GM12878 (cell line): ENCODE results near the gene GDE1. TPM values are rescaled to one million over a fixed set of nuclear protein-coding genes. Genes with fewer than 3 reads are reported as not detected.
A peak's percentile ranks its signal among the peaks of the same experiment; 100 is the strongest.

Experiments
- BACH1 ChIP-seq: fragments of 450-650 bp; IDR thresholded peaks from 2 replicates; pipeline ENCODE4 v1.6.1; 2017; ENCODE audit warnings: mild to moderate bottlenecking, borderline replicate concordance
- BCL11A ChIP-seq: IDR thresholded peaks from 2 replicates; pipeline ENCODE4 v1.6.1; 2011; ENCODE audit warnings: low read depth, low read length
- CBX3 ChIP-seq: fragments of 200-600 bp; sonication (generic); IDR thresholded peaks from 2 replicates; pipeline ENCODE4 v1.6.1; 2016; ENCODE audit warnings: low read depth, borderline replicate concordance
- CBX5 ChIP-seq: sonication (generic); IDR thresholded peaks from 2 replicates; pipeline ENCODE4 v1.6.1; 2016; ENCODE audit warnings: low read depth, moderate library complexity, mild to moderate bottlenecking, inconsistent platforms
- CEBPB ChIP-seq, 2 experiments: fragments of 150-350 bp in 1 of 2; IDR thresholded peaks; 2 replicates each; pipeline ENCODE4 v1.6.1; 2012 to 2014; ENCODE audit warnings: low read depth in 2 of 2, low read length in 2 of 2, borderline replicate concordance in 1 of 2, inconsistent platforms in 1 of 2
- CREB1 ChIP-seq: IDR thresholded peaks from 2 replicates; pipeline ENCODE4 v1.6.1; 2012; ENCODE audit warnings: low read depth, mild to moderate bottlenecking, inconsistent platforms
- CTCF ChIP-seq, 3 experiments: IDR thresholded peaks in 2 of 3; conservative IDR thresholded peaks in 1 of 3; 2 replicates each; pipeline ENCODE4 v1.5.1; 2011; ENCODE audit warnings: low read depth in 3 of 3, low read length in 3 of 3, mild to moderate bottlenecking in 3 of 3, control low read depth in 2 of 3, moderate library complexity in 2 of 3, inconsistent platforms in 1 of 3, mixed read lengths in 1 of 3; ENCODE audit not compliant: control insufficient read depth in 2 of 3, insufficient read depth in 1 of 3; ENCODE audit errors: extremely low read depth in 1 of 3
- EGR1 ChIP-seq, 2 experiments: IDR thresholded peaks; 1 replicate in 1 of 2; 2 replicates in 1 of 2; pipeline ENCODE4 v1.6.1; 2011 to 2012; ENCODE audit warnings: low read depth in 2 of 2, low read length in 2 of 2, borderline replicate concordance in 1 of 2, mild to moderate bottlenecking in 1 of 2, moderate library complexity in 1 of 2
- GATAD2B ChIP-seq: fragments of 450-650 bp; conservative IDR thresholded peaks from 2 replicates; pipeline ENCODE4 v1.6.1; 2017; ENCODE audit warnings: low read depth, mild to moderate bottlenecking, moderate library complexity
- IKZF2 ChIP-seq, 2 experiments: fragments of 450-650 bp; IDR thresholded peaks; 2 replicates each; pipeline ENCODE4 v1.6.1; 2017; ENCODE audit warnings: mild to moderate bottlenecking in 2 of 2, moderate library complexity in 2 of 2
- JUNB ChIP-seq: IDR thresholded peaks from 2 replicates; pipeline ENCODE4 v1.6.1; 2016; ENCODE audit warnings: antibody characterized with exemption, mild to moderate bottlenecking
- KLF5 ChIP-seq: fragments of 450-650 bp; IDR thresholded peaks from 2 replicates; pipeline ENCODE4 v1.6.1; 2014; ENCODE audit warnings: mild to moderate bottlenecking; ENCODE audit not compliant: partially characterized antibody
- PML ChIP-seq: IDR thresholded peaks from 2 replicates; pipeline ENCODE4 v1.6.1; 2012; ENCODE audit warnings: low read length, inconsistent platforms
- POLR2AphosphoS2 ChIP-seq: IDR thresholded peaks from 2 replicates; pipeline ENCODE4 v1.6.1; 2011; ENCODE audit warnings: low read depth, mild to moderate bottlenecking, low read length, improper control_type of control experiment, moderate library complexity
- RB1 ChIP-seq: fragments of 450-650 bp; formaldehyde crosslinking; IDR thresholded peaks from 2 replicates; pipeline ENCODE4 v1.6.1; 2017; ENCODE audit warnings: mild to moderate bottlenecking, borderline replicate concordance
- RCOR1 ChIP-seq: conservative IDR thresholded peaks from 2 replicates; pipeline ENCODE4 v1.6.1; 2012; ENCODE audit warnings: low read depth, low read length, improper control_type of control experiment
- RUNX3 ChIP-seq: IDR thresholded peaks from 2 replicates; pipeline ENCODE4 v1.6.1; 2012; ENCODE audit warnings: low read length, inconsistent platforms
- SMARCA5 ChIP-seq: fragments of 450-650 bp; IDR thresholded peaks from 2 replicates; pipeline ENCODE4 v1.6.1; 2017; ENCODE audit warnings: mild to moderate bottlenecking
- STAT1 ChIP-seq: fragments of 450-650 bp; conservative IDR thresholded peaks from 2 replicates; pipeline ENCODE4 v1.6.1; 2014; ENCODE audit warnings: antibody characterized with exemption, mild to moderate bottlenecking
- YY1 ChIP-seq: IDR thresholded peaks from 2 replicates; pipeline ENCODE4 v1.6.1; 2011; ENCODE audit warnings: low read depth, mild to moderate bottlenecking, low read length
- polyA plus RNA-seq, 11 experiments: library from polyadenylated mRNA; depleted of rRNA in 4 of 11; unstranded in 6 of 11; stranded (reverse) in 5 of 11; fragments of >200 nt; fragmentation: Nextera tagmentation in 4 of 11; fragmentation: Illumina TruSeq in 1 of 11; extraction: Ambion mirVana in 4 of 11; extraction: Trizol in 1 of 11; gene quantifications; 1 replicate in 1 of 11; 2 replicates in 10 of 11; pipeline versions ENCODE4 v1.2.1 to v1.2.3, GENCODE V29; 2011 to 2016; ENCODE audit warnings: inconsistent platforms in 2 of 11, missing spikeins in 2 of 11, low read depth in 1 of 11
- total RNA-seq, 4 experiments: library from RNA; depleted of rRNA in 3 of 4; stranded (reverse); fragments of >200 nt in 3 of 4; fragmentation: Illumina TruSeq in 1 of 4; extraction: Trizol in 1 of 4; gene quantifications; 2 replicates each; pipeline versions ENCODE4 v1.2.1 to v1.2.3, GENCODE V29; 2013 to 2021
- TF ChIP-seq, protein P1 (sequence below): fragments of 450-650 bp; IDR thresholded peaks from 2 replicates; pipeline ENCODE4 v1.6.1; 2017; ENCODE audit warnings: mild to moderate bottlenecking, low read depth, inconsistent platforms; ENCODE audit not compliant: poor library complexity, severe bottlenecking
- TF ChIP-seq, protein P2 (sequence below): fragments of 450-650 bp; IDR thresholded peaks from 2 replicates; pipeline ENCODE4 v1.6.1; 2016; ENCODE audit warnings: mild to moderate bottlenecking, moderate library complexity, borderline replicate concordance

GDE1 gene
- total and polyA plus RNA-seq, 10 of the 15 experiments (the other 5 are each of a cell fraction or from before 2014, with no cell fraction given): 14.8 to 31.8 (median 21.0) TPM

GRCh38 chr16:19555186-19555937 is 33.5 kb upstream of the GDE1 start, which contains the start of gene VPS35L (continued):
- peak; percentile 72 for TF ChIP-seq SMARCA5
- TF ChIP-seq CBX3: no peak
- peak; percentile 79 to 86 (median 86) for TF ChIP-seq CTCF (IDR thresholded peaks at IDR 0.05 in 2 of 3, conservative IDR thresholded peaks at IDR 0.05 in 1 of 3; ENCODE audit: control insufficient read depth in 2 of 3, extremely low read depth in 1 of 3, insufficient read depth in 1 of 3, low read depth in 3 of 3, low read length in 3 of 3)
- TF ChIP-seq, protein P1, sequence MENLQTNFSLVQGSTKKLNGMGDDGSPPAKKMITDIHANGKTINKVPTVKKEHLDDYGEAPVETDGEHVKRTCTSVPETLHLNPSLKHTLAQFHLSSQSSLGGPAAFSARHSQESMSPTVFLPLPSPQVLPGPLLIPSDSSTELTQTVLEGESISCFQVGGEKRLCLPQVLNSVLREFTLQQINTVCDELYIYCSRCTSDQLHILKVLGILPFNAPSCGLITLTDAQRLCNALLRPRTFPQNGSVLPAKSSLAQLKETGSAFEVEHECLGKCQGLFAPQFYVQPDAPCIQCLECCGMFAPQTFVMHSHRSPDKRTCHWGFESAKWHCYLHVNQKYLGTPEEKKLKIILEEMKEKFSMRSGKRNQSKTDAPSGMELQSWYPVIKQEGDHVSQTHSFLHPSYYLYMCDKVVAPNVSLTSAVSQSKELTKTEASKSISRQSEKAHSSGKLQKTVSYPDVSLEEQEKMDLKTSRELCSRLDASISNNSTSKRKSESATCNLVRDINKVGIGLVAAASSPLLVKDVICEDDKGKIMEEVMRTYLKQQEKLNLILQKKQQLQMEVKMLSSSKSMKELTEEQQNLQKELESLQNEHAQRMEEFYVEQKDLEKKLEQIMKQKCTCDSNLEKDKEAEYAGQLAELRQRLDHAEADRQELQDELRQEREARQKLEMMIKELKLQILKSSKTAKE: no peak
- TF ChIP-seq, protein P2, sequence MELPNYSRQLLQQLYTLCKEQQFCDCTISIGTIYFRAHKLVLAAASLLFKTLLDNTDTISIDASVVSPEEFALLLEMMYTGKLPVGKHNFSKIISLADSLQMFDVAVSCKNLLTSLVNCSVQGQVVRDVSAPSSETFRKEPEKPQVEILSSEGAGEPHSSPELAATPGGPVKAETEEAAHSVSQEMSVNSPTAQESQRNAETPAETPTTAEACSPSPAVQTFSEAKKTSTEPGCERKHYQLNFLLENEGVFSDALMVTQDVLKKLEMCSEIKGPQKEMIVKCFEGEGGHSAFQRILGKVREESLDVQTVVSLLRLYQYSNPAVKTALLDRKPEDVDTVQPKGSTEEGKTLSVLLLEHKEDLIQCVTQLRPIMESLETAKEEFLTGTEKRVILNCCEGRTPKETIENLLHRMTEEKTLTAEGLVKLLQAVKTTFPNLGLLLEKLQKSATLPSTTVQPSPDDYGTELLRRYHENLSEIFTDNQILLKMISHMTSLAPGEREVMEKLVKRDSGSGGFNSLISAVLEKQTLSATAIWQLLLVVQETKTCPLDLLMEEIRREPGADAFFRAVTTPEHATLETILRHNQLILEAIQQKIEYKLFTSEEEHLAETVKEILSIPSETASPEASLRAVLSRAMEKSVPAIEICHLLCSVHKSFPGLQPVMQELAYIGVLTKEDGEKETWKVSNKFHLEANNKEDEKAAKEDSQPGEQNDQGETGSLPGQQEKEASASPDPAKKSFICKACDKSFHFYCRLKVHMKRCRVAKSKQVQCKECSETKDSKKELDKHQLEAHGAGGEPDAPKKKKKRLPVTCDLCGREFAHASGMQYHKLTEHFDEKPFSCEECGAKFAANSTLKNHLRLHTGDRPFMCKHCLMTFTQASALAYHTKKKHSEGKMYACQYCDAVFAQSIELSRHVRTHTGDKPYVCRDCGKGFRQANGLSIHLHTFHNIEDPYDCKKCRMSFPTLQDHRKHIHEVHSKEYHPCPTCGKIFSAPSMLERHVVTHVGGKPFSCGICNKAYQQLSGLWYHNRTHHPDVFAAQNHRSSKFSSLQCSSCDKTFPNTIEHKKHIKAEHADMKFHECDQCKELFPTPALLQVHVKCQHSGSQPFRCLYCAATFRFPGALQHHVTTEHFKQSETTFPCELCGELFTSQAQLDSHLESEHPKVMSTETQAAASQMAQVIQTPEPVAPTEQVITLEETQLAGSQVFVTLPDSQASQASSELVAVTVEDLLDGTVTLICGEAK: 0 out of 2 replicates have a peak, but pooled peaks have one; percentile 11
- TF ChIP-seq PML: peak; percentile 8; the same call in 1 of the 2 replicates
- TF ChIP-seq RB1: peak; percentile 50; the same call in 1 of the 2 replicates
- peak; percentile 94 for TF ChIP-seq CREB1
- TF ChIP-seq STAT1: 0 out of 2 replicates have a peak, but pooled peaks have one; percentile 18
- TF ChIP-seq EGR1 (IDR thresholded peaks at IDR 0.05; ENCODE audit: borderline replicate concordance in 1 of 2, low read depth in 2 of 2, low read length in 2 of 2): no peak
- TF ChIP-seq RUNX3: peak; percentile 72
- TF ChIP-seq CBX5: no peak
- TF ChIP-seq RCOR1: peak; percentile 89
- TF ChIP-seq POLR2AphosphoS2: peak; percentile 52; the same call in 1 of the 2 replicates
- 0 out of 2 replicates have a peak, but pooled peaks have one; percentile 37 for TF ChIP-seq GATAD2B
- TF ChIP-seq CEBPB (IDR thresholded peaks at IDR 0.05; ENCODE audit: borderline replicate concordance in 1 of 2, low read depth in 2 of 2, low read length in 2 of 2): no peak
- TF ChIP-seq YY1: peak; percentile 100
- TF ChIP-seq JUNB: peak; percentile 51; the same call in 1 of the 2 replicates
- peak; percentile 28 to 36; a peak in 3 of 4 replicates for TF ChIP-seq IKZF2 (IDR thresholded peaks at IDR 0.05)
- peak; percentile 7 for TF ChIP-seq KLF5
- peak; percentile 40; the same call in 1 of the 2 replicates for TF ChIP-seq BACH1
- TF ChIP-seq BCL11A: no peak
